22Rv1 (cell line): Measurements from ENCODE around the gene GABRB1.

Source experiments
- ZFX ChIP-seq: fragments of 450-650 bp; IDR thresholded peaks from 2 replicates; pipeline ENCODE4 v1.6.1; 2017; ENCODE audit warnings: antibody characterized with exemption, borderline replicate concordance
- TF ChIP-seq, protein P1 (sequence below): fragments of 450-650 bp; IDR thresholded peaks from 2 replicates; pipeline ENCODE4 v1.5.1; 2017; ENCODE audit warnings: mild to moderate bottlenecking

DNA sequence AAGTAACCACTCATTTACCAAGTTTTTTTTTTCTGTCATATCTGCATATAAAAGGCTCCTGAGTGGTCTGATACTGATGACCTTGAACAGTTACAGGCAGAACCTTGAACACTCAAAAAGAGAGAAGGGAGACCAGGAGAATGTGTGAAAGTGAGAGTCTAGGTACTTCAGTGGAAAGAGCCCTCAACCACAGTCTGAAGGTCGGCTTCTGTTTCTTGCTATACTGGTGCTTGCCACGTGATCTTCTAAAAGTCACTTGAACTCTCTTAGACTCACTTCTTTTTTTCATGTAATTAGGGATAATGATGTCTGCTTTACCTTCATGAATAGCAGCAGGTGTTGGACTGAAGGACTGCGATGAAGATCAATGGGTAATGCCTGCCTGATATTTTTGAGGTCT, 22.8 kb downstream of the GABRB1 start:
- TF ChIP-seq, protein P1, sequence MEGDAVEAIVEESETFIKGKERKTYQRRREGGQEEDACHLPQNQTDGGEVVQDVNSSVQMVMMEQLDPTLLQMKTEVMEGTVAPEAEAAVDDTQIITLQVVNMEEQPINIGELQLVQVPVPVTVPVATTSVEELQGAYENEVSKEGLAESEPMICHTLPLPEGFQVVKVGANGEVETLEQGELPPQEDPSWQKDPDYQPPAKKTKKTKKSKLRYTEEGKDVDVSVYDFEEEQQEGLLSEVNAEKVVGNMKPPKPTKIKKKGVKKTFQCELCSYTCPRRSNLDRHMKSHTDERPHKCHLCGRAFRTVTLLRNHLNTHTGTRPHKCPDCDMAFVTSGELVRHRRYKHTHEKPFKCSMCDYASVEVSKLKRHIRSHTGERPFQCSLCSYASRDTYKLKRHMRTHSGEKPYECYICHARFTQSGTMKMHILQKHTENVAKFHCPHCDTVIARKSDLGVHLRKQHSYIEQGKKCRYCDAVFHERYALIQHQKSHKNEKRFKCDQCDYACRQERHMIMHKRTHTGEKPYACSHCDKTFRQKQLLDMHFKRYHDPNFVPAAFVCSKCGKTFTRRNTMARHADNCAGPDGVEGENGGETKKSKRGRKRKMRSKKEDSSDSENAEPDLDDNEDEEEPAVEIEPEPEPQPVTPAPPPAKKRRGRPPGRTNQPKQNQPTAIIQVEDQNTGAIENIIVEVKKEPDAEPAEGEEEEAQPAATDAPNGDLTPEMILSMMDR, result no peak
- no peak for TF ChIP-seq ZFX
